Measurements from ENCODE around the gene COL1A1.

DNA sequence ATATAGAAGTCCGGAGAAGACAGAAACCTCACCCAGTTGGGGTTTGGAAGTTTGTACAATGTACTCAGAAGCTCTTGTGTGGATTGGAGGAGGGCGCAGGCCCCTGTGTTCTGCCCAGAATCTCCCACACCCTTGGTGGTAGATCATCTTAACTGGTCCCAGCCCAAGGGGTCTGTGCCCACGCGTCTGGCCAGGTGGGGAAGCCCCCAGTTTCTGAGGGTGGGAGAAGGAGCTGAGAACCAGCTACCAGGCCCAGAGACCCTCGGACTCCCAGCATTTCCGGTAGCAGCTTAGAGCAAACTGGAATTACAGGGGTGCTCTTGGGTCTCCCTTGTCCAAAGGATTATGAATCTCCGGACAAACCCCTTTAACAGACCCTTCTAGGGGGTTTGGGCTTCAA is 48.7 kb downstream of the COL1A1 start:
- TF ChIP-seq, protein P1, sequence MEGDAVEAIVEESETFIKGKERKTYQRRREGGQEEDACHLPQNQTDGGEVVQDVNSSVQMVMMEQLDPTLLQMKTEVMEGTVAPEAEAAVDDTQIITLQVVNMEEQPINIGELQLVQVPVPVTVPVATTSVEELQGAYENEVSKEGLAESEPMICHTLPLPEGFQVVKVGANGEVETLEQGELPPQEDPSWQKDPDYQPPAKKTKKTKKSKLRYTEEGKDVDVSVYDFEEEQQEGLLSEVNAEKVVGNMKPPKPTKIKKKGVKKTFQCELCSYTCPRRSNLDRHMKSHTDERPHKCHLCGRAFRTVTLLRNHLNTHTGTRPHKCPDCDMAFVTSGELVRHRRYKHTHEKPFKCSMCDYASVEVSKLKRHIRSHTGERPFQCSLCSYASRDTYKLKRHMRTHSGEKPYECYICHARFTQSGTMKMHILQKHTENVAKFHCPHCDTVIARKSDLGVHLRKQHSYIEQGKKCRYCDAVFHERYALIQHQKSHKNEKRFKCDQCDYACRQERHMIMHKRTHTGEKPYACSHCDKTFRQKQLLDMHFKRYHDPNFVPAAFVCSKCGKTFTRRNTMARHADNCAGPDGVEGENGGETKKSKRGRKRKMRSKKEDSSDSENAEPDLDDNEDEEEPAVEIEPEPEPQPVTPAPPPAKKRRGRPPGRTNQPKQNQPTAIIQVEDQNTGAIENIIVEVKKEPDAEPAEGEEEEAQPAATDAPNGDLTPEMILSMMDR (IDR thresholded peaks at IDR 0.05; ENCODE audit: low read length): no peak
- TF ChIP-seq EZH2 (IDR thresholded peaks at IDR 0.05; ENCODE audit: borderline replicate concordance, low read length): no peak

All from OCI-LY1 (cell line).